ENCODE measurements around the gene SRSF1. TPM values are rescaled to one million over a fixed set of nuclear protein-coding genes. Genes with fewer than 3 reads are reported as not detected.

Gene SRSF1
- total RNA-seq, 3 donors from 2014 or later (not counting 1 experiment from before 2014, with no cell fraction given) = 125 to 157 (median 137) TPM

DNA sequence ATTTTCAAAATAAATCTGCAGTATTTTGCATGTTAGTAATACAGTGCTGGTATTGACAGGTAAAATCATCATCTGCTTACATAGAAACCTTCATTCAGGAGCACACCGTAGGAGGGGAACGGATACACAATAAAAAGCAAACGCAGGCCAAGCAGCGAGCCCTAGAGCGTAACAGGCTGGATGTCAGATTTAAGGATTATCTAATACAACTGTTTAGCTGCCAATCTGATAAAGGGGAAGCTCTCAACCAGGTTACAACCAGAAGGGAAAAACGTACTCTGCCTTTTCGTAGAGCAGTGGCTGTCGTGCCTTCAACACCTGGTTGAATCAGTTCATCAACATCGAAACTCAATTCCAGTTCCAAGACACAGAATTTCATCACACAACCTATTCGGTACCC is 35.5 kb downstream of the SRSF1 start:
- WGBS (ENCODE audit: insufficient coverage) = 82% methylated on average over 10 of the region's 10 CpGs
- H3K27ac ChIP-seq (ENCODE audit: low read length) = no peak overlapping the region
- no peak for TF ChIP-seq CTCF (IDR thresholded peaks at IDR 0.05)
- ATAC-seq = no peak
- no peaks in the 10 kb centered on the region for H3K9me3 Mint-ChIP-seq
- H3K27ac Mint-ChIP-seq = peak overlapping the region in 1 of 2 donors; percentile 52
- no peaks in the 10 kb centered on the region for H3K4me1 ChIP-seq (ENCODE audit: control insufficient read depth, insufficient read depth, low read length)
- peaks cover 20% of the 10 kb centered on the region for H3K36me3 Mint-ChIP-seq
- no peaks in the 10 kb centered on the region for H3K9me3 ChIP-seq (ENCODE audit: control insufficient read depth, insufficient read depth, low read length)
- H3K4me3 ChIP-seq (ENCODE audit: low read length) = no peak overlapping the region
- H3K36me3 ChIP-seq (ENCODE audit: control insufficient read depth, insufficient read depth, low read length) = peaks cover 39% of the 10 kb centered on the region
- intact Hi-C loops (cut with micrococcal nuclease) = no loop called here
- DNase-seq = no peak
- H3K4me1 Mint-ChIP-seq = peaks cover 7% of the 10 kb centered on the region in 2 donors
- peaks cover 0 to 8% of the 10 kb centered on the region in 2 donors for H3K27me3 Mint-ChIP-seq (ENCODE audit: low read depth in 2 of 2)
- H3K27me3 ChIP-seq (ENCODE audit: control insufficient read depth, insufficient read depth, low read length) = no peaks in the 10 kb centered on the region
- no peak overlapping the region for H3K4me3 Mint-ChIP-seq

- no peaks in the 10 kb centered on the region for H3K4me1 Mint-ChIP-seq
- H3K4me1 ChIP-seq (ENCODE audit: control insufficient read depth, insufficient read depth, low read length) = no peaks in the 10 kb centered on the region
- H3K9me3 Mint-ChIP-seq = no peaks in the 10 kb centered on the region
- no peak overlapping the region for H3K4me3 Mint-ChIP-seq
- no peaks in the 10 kb centered on the region for H3K9me3 ChIP-seq (ENCODE audit: control insufficient read depth, insufficient read depth, low read length)
- H3K36me3 ChIP-seq (ENCODE audit: control insufficient read depth, insufficient read depth, low read length) = peaks cover 30% of the 10 kb centered on the region
- H3K4me3 ChIP-seq (ENCODE audit: low read length) = no peak overlapping the region
- TF ChIP-seq CTCF (IDR thresholded peaks at IDR 0.05) = no peak
- H3K27ac Mint-ChIP-seq = peak overlapping the region in 1 of 2 donors; percentile 52
- H3K36me3 Mint-ChIP-seq = peaks cover 12% of the 10 kb centered on the region
- DNase-seq = no peak
- intact Hi-C loops (cut with micrococcal nuclease) = no loop called here
- no peak for ATAC-seq
- no peak overlapping the region for H3K27ac ChIP-seq (ENCODE audit: low read length)
- peaks cover 0 to 8% of the 10 kb centered on the region in 2 donors for H3K27me3 Mint-ChIP-seq (ENCODE audit: low read depth in 2 of 2)
- H3K27me3 ChIP-seq (ENCODE audit: control insufficient read depth, insufficient read depth, low read length) = no peaks in the 10 kb centered on the region
- WGBS (ENCODE audit: insufficient coverage) = 82% methylated on average over 4 of the region's 4 CpGs
Observed at GRCh38 chr17:57970710-57971109, 36.3 kb downstream of the SRSF1 start.

- H3K4me1 Mint-ChIP-seq = no peaks in the 10 kb centered on the region
- Histone ChIP-seq H3K36me3 (ENCODE audit: control insufficient read depth, insufficient read depth, low read length) (peaks cover 11% of the 10 kb centered on the region), H3K4me3 (ENCODE audit: low read length) (no peak overlapping the region), H3K9me3 (ENCODE audit: control insufficient read depth, insufficient read depth, low read length) (no peaks in the 10 kb centered on the region), H3K4me1 (ENCODE audit: control insufficient read depth, insufficient read depth, low read length) (no peaks in the 10 kb centered on the region), H3K27ac (ENCODE audit: low read length) (no peak overlapping the region), H3K27me3 (ENCODE audit: control insufficient read depth, insufficient read depth, low read length) (no peaks in the 10 kb centered on the region)
- H3K4me3 Mint-ChIP-seq = no peak overlapping the region
- DNase-seq (no peak), ATAC-seq (no peak)
- peaks cover 0 to 8% of the 10 kb centered on the region in 2 donors for H3K27me3 Mint-ChIP-seq (ENCODE audit: low read depth in 2 of 2)
- no peak overlapping the region for H3K27ac Mint-ChIP-seq
- TF ChIP-seq CTCF (IDR thresholded peaks at IDR 0.05) = no peak
- WGBS (ENCODE audit: insufficient coverage) = 80% methylated on average over 1 of the region's 1 CpG
- no peaks in the 10 kb centered on the region for H3K9me3 Mint-ChIP-seq
- intact Hi-C loops (cut with micrococcal nuclease) = no loop called here
- no peaks in the 10 kb centered on the region for H3K36me3 Mint-ChIP-seq
Observed at GRCh38 chr17:57968456-57968855, 38.6 kb downstream of the SRSF1 start.

- WGBS (ENCODE audit: insufficient coverage) = 96% methylated on average over 5 of the region's 5 CpGs
- intact Hi-C loops (cut with micrococcal nuclease) = no loop called here
- H3K4me1 Mint-ChIP-seq = no peaks in the 10 kb centered on the region
Observed at GRCh38 chr17:57966875-57967274, 40.2 kb downstream of the SRSF1 start.

More at GRCh38 chr17:57966875-57967274, 40.2 kb downstream of the SRSF1 start:
- ATAC-seq = no peak
- Histone ChIP-seq H3K36me3 (ENCODE audit: control insufficient read depth, insufficient read depth, low read length) (peaks cover 2% of the 10 kb centered on the region), H3K27me3 (ENCODE audit: control insufficient read depth, insufficient read depth, low read length) (no peaks in the 10 kb centered on the region), H3K4me1 (ENCODE audit: control insufficient read depth, insufficient read depth, low read length) (no peaks in the 10 kb centered on the region), H3K27ac (ENCODE audit: low read length) (no peak overlapping the region), H3K9me3 (ENCODE audit: control insufficient read depth, insufficient read depth, low read length) (no peaks in the 10 kb centered on the region), H3K4me3 (ENCODE audit: low read length) (no peak overlapping the region)
- TF ChIP-seq CTCF (IDR thresholded peaks at IDR 0.05) = no peak
- H3K27me3 Mint-ChIP-seq (ENCODE audit: low read depth in 2 of 2) = peaks cover 6 to 8% of the 10 kb centered on the region in 2 donors
- H3K36me3 Mint-ChIP-seq = no peaks in the 10 kb centered on the region
- H3K4me3 Mint-ChIP-seq = no peak overlapping the region
- H3K27ac Mint-ChIP-seq = no peak overlapping the region
- DNase-seq = no peak
- no peaks in the 10 kb centered on the region for H3K9me3 Mint-ChIP-seq
